GM21529 (cell line): ENCODE data around the gene TRMT61A.

ENCODE experiments used
- ATAC-seq: cut with Tn5 transposase; IDR thresholded peaks from one replicate; pipeline ENCODE4 v1.9.1; 2021; ENCODE audit not compliant: unreplicated experiment

TRMT61A gene

DNA sequence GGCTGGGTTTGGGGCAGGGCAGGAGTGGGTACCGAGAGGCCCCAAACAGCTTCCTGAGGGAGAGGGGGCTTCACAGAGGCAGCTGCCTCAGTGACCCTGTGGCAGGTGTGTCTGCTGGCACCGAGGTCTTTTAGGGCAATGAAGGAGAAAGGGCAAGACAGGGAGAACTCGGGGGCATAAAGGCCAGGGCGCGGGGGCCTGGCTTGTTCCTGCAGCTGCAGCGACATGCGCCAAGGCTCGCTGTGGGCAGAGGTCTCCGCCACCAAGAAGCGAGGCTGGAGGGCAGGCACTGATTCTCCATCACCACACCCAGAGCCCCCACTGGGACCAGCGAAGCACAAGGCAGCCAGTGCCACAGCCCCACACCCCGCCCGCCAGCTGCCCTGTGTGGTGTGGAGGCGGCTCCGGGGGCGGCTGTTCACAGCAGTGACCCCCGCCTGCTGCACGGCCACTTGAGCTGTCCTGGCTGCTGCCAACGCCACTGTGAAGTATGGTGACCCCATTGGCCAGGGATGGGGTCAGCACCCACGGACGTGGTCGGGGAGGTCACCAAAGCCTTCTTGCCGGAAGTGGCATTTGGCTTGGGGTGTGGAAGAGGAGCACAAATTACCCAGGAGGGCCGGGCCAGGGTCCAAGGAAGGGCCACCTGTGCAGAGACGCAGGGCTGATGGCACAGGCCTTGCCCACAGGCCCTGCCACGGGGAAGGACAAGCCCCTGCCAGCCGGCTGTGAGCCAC, 17.1 kb downstream of the TRMT61A start:
- no peak for ATAC-seq

DNA sequence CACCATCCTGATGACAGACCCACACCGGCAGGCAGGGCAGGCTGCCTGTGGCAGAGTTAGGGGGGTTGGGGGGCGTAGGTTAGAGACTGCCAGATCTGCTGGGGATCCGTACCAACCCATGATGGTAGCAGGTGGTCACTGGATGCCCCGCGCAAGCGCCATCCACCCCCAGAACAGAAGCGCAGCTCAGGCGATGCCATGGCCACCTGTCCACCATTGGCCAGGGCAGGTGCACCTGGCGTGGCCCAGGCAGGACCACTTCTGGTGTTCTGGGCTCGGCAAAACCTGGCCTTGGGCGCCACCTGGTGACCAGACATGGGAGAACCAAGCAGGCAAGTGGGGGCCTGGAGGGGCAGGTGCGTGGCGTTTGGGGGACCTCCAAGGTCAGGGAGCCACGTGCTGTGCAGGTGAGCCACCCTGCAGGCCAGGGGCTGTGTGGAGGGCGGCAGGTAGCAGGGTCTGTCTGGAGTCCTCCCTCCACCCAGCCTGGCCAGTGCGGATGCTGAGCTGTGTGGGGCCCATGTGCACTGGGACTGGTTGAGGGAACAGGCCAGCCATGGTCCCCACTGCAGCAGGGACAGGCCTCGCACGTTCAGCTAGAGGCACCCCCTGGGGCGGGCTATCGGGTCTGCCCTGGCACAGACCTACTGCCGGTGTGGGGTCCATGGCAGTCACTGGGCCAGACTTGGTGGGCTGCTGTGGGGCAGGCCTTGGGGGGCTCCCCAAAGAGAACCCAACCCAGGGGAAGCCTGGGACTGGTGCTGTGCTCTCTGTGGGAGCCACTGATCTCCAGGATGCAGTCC, 17.9 kb downstream of the TRMT61A start:
- peak; percentile 67 for ATAC-seq

DNA sequence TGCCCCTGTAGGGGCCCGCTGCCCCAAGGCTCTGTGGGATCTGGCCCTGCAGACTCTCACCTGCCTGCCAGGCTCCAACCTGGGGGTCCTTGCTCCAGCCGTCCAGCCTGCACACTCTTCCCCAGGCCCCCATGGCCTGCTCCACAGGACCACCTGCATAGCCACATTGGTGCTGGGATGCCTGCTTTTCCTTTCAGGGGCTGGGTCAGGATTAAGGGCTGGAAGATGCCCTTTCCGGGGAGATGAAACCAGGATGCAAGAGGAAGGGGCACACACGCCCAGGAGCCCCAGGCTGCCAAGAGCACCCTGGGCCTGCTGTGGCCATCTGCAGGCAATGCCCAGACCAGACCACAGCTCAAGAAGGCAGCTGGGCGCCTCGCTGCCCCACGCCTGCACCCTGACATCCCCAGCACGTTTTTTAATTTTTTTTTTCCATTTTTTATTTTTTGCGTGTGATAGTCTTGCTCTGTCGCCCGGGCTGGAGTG, 18.5 kb downstream of the TRMT61A start:
- ATAC-seq: no peak

DNA sequence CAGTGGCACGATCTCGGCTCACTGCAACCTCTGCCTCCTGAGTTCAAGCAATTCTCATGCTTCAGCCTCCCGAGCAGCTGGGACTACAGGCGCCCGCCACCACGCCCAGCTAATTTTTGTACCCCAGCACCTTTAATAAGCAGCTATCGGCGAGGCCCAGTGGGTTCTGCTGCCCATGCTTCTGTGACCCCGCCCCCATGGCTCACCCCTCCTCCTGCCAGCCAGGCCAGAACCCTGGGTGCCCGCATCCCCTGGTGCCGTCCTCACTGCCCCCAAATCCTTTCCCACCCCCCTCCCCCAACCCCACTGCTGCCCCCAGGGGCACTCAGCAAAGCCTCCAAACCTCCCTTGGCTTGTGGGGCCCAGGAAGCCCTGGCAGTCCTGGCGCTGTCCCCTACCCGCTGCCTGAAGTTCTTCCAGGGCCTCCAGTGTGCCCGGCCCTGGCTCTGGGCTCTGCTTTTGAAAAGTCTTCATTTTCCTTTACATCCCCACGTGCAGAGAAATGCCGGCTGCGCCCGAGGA, 19.0 kb downstream of the TRMT61A start:
- no peak for ATAC-seq

DNA sequence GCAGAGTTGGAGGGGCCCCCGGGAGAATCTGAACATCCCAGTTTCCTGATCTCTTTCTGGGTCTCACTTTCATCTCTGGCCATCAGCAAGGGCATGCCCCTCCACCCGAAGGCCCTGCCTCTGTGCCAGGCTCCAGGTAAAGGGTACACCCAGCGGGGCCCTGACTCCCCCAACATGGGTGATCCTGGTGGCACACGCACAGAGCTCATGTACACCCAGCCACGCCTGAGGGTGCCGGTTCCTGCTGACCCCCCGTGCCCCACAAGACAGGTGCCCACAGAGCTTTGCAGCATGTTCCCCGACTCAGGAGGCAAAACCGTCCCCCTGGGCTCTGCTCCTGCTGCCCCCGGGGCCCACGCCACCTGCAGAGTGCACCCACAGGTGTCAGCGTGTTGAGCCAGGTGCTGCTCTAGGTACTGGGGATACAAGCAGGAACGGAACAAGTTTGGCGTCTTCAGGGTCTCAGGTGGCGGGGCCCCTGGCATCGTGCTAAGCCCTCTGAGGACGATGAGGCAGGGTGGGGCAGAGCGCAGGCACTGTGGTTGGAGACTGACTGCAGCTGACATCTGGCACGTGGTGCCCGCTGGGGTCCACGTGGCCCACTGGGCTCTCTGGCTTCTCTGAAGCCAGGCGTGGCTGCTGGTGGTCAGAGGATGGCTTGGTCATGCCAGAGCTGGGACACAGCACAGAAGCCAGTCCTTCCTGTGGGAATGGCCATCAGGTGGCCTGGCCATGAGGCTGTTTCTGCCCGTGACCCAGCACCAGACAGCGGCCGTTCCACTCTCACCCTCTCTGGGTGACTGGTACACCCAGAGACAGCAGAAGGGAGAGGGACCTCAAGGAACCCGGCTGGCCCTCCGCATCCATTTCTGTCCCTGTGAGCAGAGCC, 19.7 kb downstream of the TRMT61A start:
- no peak for ATAC-seq

DNA sequence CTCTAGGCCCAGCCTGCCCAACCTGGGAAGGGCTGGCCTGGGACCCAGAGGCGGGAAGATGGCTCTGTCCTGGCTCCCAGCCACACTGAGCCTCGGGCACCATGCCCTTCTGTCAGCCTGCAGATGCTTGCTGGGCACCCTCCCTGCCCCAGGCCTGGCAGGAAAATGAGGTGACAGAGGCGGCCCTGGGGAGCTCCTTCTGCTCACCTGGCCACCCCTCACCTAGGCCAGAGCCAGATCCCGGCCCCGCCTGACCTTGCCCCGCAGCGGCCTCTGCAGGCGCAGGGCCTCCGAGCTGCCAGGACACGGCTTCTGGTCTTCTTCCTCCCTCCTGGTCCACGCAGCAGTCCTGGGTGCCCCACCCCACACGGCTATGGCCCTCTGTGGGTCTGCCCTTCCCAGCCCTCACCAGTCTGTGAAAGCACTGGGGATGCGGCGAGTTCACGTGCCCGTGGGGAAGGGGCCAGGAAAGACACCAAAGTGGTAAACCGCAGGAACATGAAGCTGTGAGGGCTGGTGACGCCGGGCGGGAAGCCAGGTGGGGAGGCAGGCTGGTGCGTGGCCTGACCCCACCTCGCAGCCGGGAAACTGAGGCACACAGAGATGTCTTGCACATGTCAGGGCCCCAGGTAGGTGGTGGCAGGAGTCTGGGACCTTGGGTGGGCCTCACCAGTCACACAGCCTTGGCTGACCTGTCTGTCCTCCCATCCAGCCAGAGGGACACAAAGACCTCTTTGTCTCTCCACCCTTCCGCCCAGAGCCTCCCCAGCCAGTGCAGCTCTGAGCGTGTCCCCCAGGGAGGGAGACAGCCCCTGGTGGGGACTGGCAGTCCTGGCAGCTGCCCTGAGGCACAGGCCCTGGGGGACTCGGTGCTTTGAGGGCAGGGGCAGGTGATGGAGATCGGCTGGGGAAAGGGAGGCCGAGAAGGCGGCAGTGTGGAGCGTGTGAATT, 20.6 kb downstream of the TRMT61A start:
- no peak for ATAC-seq

DNA sequence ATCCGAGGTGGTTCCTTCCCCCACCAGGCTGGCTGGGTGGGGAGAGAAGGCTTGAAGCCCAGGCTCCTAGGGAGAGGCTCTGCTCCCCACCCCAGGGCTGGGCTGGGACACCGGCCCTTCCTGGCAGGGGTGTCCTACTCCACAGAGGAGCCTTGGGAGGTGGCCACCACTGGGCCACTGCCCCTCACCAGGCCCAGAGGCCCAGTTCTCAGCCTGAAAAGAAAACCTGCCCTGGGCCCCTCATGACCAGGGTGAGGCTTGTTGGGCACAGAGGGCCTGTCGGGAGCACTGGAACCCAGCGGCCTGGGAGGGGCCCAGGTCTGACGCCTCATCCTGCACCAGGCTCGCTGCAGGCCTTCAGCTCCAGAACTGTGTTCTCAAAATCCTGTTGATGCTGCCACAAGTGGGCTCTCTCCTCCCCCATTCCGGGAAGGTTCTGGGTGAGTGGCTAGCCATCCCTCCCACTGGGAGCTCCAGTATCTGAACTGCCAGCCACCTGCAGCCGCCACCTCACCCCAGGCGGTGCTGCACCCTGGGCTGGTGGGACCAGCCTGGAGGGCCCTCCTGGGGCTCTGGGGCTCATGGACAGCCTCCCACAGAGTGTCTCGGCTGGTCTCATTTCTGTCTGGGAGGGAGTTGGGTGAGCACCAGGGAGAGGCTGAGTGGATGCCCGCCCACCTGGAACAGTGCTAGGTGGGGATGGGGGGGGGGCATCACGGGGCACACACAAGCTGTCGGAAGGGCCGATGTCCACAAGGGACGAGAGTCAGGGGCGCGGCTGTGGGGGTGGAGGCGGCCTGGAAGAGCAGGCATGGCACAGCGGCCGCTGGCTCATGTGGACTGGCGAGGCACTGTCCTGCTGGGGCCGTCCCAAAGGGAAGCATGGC, 21.7 kb downstream of the TRMT61A start:
- ATAC-seq: no peak

DNA sequence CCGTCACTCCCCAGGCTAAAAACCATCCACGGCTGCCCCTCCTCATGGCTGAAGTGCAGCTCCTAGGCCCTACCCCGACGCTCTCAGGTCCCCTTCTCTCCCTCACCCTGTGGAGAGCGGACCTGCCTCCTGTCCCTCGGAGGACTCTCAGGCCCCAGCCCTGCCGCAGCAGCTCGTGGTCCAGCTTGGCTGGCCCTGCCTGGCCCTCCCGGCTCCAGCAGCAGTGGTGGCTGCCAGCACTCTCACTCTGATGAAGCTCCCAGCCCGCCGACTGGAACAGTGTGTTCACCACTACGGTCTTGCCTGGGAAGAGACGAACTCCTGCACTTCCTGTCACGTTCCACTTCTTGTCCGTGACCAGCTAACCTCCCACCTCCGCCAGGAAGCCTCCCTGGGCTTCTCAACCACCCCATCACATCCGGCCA, 22.4 kb downstream of the TRMT61A start:
- no peak for ATAC-seq

DNA sequence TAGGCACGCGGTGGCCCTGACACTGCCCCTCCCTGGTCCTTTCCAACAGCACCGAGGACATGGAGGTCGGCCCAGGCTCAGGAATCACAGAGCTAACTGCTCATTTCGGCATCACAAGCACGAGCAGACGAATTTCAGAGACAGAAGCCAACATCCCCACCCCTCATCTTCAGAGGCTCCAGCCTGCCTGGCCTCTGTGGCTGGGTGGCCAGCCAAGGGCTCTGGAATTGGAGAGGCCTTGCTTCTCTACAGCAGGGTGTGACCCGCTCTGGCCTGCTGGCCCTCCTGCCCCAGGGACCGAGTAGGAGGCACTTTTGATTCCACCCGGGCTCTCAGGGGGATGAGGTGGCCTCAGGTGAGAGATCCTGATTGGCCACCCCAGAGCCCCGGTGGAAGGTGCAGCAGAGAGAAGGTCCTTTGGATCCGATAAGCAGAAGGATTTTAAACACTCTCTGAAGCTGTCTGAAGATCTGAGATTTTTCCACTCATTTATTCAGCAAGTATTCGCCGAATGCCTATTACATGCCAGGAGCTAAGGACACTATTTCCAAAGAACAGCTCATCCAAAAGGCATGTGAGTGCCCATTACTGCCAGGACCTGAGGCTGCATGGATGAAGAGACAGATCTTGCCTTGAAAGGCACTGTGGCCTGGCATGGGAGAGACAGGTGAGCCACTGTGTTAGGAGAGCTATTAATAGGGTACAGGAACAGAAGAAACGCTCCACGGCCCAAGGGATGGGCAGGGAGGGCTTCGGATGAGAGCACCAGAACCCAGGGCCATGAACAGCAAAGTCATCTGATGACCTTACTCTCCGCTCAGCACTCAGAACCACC, 23.2 kb downstream of the TRMT61A start:
- ATAC-seq: no peak

DNA sequence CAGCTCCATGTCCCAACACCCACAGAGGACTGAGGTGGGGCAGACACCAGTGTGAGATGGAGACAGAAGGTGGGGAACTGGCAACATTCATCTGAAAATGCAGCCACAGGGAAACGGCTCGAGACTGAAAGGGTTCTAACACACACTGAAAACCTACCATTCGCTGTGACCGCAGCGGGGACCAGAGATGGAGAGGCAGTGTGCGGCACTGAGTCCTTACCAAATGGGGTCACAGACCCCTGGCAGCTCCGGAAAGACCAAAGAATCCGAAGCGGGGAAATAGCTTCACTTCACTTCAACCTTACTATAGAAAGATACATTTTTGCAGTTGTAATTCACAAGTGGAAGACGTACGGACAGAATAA, 23.8 kb downstream of the TRMT61A start:
- no peak for ATAC-seq

DNA sequence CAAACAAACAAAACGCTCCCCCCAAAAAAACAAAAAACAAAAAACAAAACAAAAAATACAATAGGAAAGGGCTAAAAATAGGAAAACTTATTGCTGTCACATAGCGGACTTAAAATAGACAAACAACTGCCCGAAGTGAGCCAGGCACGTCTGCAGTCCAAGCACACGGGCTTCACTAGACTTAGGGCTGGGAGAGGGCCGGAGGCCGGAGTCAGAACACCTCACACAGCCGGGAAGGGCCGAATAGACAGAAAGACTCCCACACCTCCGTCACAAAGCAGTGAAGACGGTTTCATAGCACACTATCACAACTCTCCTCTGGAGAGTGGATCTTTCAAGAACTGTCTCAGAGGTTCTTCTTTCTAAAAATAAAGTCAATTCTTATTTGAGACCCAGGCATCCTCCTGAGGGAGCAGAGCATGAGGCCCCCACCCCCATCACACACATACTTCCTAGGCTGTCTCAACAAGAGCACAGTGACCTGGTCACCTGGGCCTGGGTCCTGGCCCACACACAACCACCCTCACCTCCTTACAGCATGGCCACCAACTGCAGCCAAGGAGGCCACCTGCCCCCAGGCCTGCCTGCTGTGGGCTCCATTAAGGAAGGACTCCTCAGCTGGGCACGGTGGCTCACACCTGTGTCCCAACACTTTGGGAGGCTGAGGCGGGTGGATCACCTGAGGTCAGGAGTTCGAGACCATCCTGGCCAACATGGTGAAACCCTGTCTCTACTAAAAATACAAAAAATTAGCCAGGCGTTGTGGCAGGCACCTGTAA, 26.8 kb downstream of the TRMT61A start:
- ATAC-seq: no peak

DNA sequence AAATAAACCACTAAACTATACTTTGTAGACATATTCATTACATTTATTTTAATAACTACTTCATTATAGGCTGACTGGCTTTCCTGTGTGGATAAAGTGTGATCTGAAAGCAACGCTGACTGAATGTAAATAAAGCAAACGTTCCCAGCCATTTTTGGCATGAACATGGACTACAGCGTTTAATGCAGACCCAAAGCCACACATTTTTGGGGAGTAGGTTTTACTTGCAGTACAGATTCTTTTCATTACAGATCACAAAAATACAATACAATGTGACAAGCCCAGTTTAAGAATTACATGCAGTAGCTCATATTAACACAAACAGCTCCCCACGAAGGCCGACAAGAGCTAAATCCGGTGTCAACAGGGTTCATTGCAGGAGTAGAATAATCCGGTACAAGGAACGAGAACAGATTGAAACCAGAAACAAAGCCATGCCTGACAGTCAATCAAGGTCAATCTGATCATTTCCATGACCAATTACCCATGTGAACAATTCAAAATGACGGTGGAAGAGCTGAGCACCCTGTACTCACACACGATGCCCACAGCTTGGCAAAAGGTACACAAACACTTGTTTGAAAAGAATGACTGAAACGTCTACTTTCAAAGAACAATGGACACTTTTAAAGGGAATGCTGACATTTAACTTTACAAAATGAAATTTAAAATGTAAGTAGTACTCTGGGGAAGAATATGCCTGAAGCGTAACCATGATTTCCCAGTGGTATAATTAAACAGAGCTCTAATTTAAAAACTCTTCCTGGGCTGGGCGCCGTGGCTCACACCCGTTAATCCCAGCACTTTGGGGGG, 28.2 kb downstream of the TRMT61A start:
- no peak for ATAC-seq

DNA sequence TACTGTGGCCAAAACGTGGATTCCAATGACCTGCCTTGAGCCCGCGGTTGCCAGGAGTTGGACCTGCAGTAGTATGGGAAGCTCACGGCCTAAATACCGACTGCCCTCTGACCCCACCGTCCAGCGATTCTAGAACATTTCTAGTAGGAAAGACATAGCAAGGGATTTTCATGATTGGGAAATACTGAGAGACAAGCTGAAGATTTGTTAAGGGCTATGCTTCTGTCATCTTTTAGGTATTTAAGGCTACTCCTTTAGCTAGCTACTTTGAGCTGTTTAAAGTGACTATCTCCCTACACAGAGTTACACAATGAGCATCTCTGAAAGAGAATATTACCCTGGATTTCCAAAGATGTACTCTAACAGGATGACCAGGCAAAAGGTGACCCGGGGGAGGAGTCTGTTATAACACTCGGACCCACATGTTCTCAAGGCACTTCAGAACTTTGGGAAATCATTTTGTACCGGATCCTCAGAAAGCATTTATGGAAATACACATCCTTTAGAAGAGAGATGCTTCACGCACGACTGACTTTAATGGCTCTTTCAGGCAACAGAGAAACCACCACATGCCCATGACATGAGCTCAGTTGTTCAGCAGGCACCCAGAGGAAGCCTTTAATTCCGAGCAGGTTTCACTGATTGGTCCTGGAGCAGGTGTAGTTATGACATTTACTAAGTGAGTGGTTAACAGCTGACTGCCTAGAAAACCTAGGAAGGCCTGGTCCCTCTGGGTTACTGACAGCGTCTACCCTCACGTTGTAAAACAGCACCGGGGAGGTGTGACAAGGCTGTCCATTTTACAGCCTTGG, 29.3 kb downstream of the TRMT61A start:
- ATAC-seq: no peak

DNA sequence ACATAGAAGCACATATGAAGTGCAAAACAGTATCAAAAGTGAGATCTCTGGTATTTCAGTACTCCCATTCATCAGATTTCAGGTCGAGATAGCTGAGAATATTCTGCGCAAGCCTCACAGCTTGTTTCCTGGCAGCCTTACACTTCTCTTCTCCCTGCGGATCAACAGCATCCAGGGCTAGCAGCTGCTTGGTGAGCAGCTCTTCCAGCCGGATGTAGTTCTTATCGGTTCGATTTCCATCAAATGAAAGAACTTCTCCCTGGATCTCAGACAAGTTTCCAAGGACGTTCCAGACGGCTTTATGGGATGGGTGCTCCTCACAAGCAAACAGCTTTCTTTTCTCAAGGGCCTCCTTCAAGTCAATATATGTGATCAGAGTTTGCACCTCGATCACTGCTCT, 30.8 kb downstream of the TRMT61A start:
- no peak for ATAC-seq

DNA sequence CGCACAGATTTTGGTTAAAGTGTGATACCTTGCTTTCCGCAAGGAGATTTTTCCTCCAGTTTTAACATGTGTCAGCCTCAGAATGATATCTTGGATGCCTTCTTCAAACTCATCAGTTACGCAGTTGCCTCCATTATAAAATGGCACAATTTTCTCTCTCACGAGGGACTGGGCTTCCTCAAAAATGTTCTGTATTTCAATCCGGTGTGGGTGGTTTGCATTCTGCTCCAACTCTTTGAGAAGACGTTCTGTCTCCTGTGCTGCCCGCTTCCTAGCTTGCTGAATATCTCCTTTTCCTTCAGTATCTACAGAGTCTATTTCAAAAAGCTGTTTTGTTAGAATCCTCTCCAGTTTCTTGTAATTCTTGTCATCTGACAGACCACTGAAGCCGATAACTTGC, 31.7 kb downstream of the TRMT61A start:
- no peak for ATAC-seq
